Prostate gland (tissue), 2 donors: ENCODE measurements around the gene DTX3L. TPM values are rescaled to one million over a fixed set of nuclear protein-coding genes. Genes with fewer than 3 reads are reported as not detected.

ENCODE experiments used
- DNase-seq: peaks from one replicate; pipeline ENCODE4 v3.0.0-alpha.2; 2019; ENCODE audit warnings: low spot score
- H3K27ac ChIP-seq, 2 donors: fragments of 200-600 bp; sonication (generic); 2 replicates each; pipeline ENCODE4 v1.5.1; 2017 to 2019
- H3K27me3 ChIP-seq: fragments of 200-600 bp; sonication (generic); replicated peaks from 2 replicates; pipeline ENCODE4 v1.5.1; 2019; ENCODE audit not compliant: insufficient read depth
- H3K36me3 ChIP-seq, 2 donors: fragments of 200-600 bp; sonication (generic); 1 replicate in 1 of 2; 2 replicates in 1 of 2; pipeline versions ENCODE4 v1.5.1 to v1.8.1; 2017 to 2019
- H3K4me1 ChIP-seq: fragments of 200-600 bp; sonication (generic); replicated peaks from 2 replicates; pipeline ENCODE4 v1.5.1; 2019
- H3K4me3 ChIP-seq, 2 donors: fragments of 200-600 bp; sonication (generic); 2 replicates each; pipeline ENCODE4 v1.5.1; 2017 to 2019
- H3K9me3 ChIP-seq: fragments of 200-600 bp; sonication (generic); 2 replicates; pipeline ENCODE4 v1.5.1; 2017
- CTCF ChIP-seq, 4 experiments: fragments of 200-600 bp in 2 of 4; fragments of 450-650 bp in 2 of 4; sonication (generic) in 2 of 4; IDR thresholded peaks; 1 replicate in 3 of 4; 2 replicates in 1 of 4; pipeline ENCODE4 v1.5.1; 2016 to 2019; ENCODE audit warnings: antibody characterized with exemption in 4 of 4, mild to moderate bottlenecking in 2 of 4, moderate library complexity in 2 of 4
- POLR2A ChIP-seq: fragments of 450-650 bp; IDR thresholded peaks from one replicate; pipeline ENCODE4 v1.6.1; 2016; ENCODE audit warnings: antibody characterized with exemption, mild to moderate bottlenecking
- POLR2AphosphoS5 ChIP-seq: sonication (generic); formaldehyde crosslinking; IDR thresholded peaks from one replicate; pipeline ENCODE4 v1.6.1; 2017; ENCODE audit warnings: antibody characterized with exemption
- WGBS: methylation state at CpG from one replicate; pipeline ENCODE4 v1.1.5; 2018; 5-methylcytosine and 5-hydroxymethylcytosine counted together
- intact Hi-C: fragments of 100-400 bp; cut with DNase I; formaldehyde crosslinking; loops from one replicate; pipeline ENCODE4 v1.14.2; 2022
- total RNA-seq, 2 donors: library from RNA; depleted of rRNA; stranded (reverse); fragments of >200 nt; gene quantifications; one replicate each; pipeline ENCODE4 v1.1.0, GENCODE V29; 2016

Gene DTX3L
- total RNA-seq, 2 donors from 2014 or later, result 22.8 to 46.3 TPM

DNA sequence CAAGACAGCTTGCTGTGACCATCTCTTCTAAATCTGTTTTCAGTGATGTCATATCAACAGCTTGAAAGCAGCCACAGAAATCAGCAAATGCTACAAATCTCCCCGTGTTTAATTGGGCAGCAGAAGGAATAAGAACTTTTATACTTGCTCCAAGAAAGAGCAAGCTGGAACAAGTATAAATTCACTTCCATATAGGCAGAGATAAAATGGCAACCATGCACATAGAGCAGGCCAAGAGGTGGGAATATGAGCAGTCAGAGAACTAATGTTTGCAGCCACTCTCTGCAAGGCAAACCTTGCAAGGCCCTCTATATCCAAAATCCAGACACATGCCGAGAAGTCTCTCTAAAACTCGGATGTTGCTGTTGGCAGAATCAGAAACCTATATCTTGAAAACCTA, 16.1 kb upstream of the DTX3L start:
- no peak overlapping the region for H3K4me3 ChIP-seq
- WGBS, result 59% methylated on average over 3 of the region's 3 CpGs
- H3K27ac ChIP-seq, result no peak overlapping the region
- no peaks in the 10 kb centered on the region for H3K4me1 ChIP-seq
- H3K9me3 ChIP-seq, result no peaks in the 10 kb centered on the region
- no peak for DNase-seq
- intact Hi-C loops, result no loop called here
- no peaks in the 10 kb centered on the region for H3K27me3 ChIP-seq
- TF ChIP-seq POLR2AphosphoS5 (no peak), CTCF (IDR thresholded peaks at IDR 0.05) (no peak), POLR2A (no peak)
- peaks cover 0 to 6% of the 10 kb centered on the region in 2 donors for H3K36me3 ChIP-seq

DNA sequence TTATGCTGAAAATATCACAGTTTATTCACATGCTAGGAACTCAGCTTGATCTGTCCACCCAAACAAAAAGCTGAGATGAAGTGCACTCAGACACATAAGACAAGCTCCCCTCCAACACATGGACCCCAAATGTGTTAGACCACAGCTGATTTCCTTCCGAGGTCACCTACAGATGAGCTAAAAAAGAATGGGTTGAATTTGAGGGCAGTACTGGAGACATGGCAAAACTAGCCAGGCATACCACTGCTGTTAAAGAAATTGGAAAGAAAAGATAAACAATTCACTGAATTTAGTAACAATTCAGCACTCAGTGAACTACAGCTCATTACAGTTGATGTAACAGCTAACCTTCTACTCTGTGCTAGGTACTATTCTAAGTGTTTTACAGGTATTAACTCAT, 15.5 kb upstream of the DTX3L start:
- Histone ChIP-seq H3K36me3 (peaks cover 0 to 6% of the 10 kb centered on the region in 2 donors), H3K27ac (no peak overlapping the region), H3K4me1 (no peaks in the 10 kb centered on the region), H3K27me3 (no peaks in the 10 kb centered on the region), H3K9me3 (no peaks in the 10 kb centered on the region), H3K4me3 (no peak overlapping the region)
- intact Hi-C loops, result no loop called here
- TF ChIP-seq CTCF (IDR thresholded peaks at IDR 0.05), result no peak
- no peak for TF ChIP-seq POLR2A
- TF ChIP-seq POLR2AphosphoS5, result no peak
- WGBS, result 62% methylated on average over 1 of the region's 1 CpG
- no peak for DNase-seq

GRCh38 chr3:122553171-122553570, 11.0 kb upstream of the DTX3L start:
- no peak overlapping the region for H3K27ac ChIP-seq
- no peaks in the 10 kb centered on the region for H3K4me1 ChIP-seq
- TF ChIP-seq POLR2A (no peak), POLR2AphosphoS5 (no peak), CTCF (IDR thresholded peaks at IDR 0.05) (no peak)
- intact Hi-C loops, result no loop called here
- peaks cover 5 to 11% of the 10 kb centered on the region in 2 donors for H3K36me3 ChIP-seq
- WGBS, result 52% methylated on average over 3 of the region's 3 CpGs
- H3K27me3 ChIP-seq, result no peaks in the 10 kb centered on the region
- H3K9me3 ChIP-seq, result no peaks in the 10 kb centered on the region
- DNase-seq, result no peak
- H3K4me3 ChIP-seq, result no peak overlapping the region

DNA sequence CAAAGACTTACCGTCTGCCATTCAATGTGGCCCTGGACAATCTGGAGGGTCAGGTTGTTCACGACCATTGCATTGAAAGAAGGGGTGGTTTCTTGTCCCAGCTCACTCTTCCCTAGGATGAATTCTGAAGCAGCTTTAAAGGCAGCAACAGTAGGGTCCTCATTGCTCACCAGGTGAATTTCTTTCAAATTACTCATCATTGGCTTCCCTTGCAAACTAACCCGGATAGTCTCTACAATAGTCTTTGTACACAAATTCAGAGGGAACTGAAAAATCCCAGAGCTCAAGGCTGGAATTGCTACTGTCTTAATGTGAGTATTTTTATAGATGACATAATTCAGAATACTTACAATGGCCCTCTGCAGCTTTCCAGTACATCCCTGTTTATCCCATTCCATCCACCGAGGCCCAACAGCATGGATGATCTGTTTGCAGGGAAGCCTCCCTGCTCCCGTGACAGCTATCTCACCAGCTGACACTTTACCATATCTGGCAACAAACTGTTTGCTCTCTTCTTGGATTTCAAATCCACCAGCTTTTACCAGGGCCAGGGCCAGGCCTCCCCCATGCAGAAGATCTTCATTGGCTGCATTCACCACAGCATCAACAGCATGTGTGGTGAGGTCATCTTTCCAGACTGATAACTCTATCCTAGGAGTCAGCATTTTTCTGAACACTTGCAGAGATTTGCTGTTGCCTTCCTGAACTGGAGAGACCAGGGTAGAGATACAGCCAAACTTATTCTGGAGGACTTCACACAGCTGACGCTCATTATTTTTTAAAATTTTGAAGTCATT, 8.7 kb upstream of the DTX3L start:
- Histone ChIP-seq H3K9me3 (no peaks in the 10 kb centered on the region), H3K4me1 (no peaks in the 10 kb centered on the region), H3K27ac (no peak overlapping the region), H3K4me3 (no peak overlapping the region), H3K27me3 (no peaks in the 10 kb centered on the region), H3K36me3 (peaks cover 5 to 12% of the 10 kb centered on the region in 2 donors)
- intact Hi-C loops, result no loop called here
- DNase-seq, result no peak
- WGBS, result 88% methylated on average over 6 of the region's 6 CpGs
- TF ChIP-seq CTCF (IDR thresholded peaks at IDR 0.05) (no peak), POLR2AphosphoS5 (no peak), POLR2A (no peak)

GRCh38 chr3:122557356-122557755, 6.8 kb upstream of the DTX3L start:
- Histone ChIP-seq H3K4me3 (no peak overlapping the region), H3K36me3 (peaks cover 5 to 12% of the 10 kb centered on the region in 2 donors), H3K9me3 (no peaks in the 10 kb centered on the region), H3K27ac (no peak overlapping the region), H3K27me3 (no peaks in the 10 kb centered on the region), H3K4me1 (no peaks in the 10 kb centered on the region)
- intact Hi-C loops, result no loop called here
- WGBS, result 74% methylated on average over 5 of the region's 5 CpGs
- no peak for DNase-seq
- no peak for TF ChIP-seq POLR2A
